Uterus (tissue), 2 donors: ENCODE results near the gene DOK7.

Experiments
- CTCF ChIP-seq, 4 experiments: fragments of 200-600 bp in 2 of 4; fragments of 450-650 bp in 2 of 4; sonication (generic) in 2 of 4; IDR thresholded peaks; one replicate each; pipeline ENCODE4 v1.5.1; 2016 to 2019; ENCODE audit warnings: antibody characterized with exemption in 4 of 4, mild to moderate bottlenecking in 2 of 4, moderate library complexity in 1 of 4
- POLR2A ChIP-seq, 2 donors: fragments of 450-650 bp; IDR thresholded peaks; one replicate each; pipeline ENCODE4 v1.6.1; 2016; ENCODE audit warnings: antibody characterized with exemption in 2 of 2, mild to moderate bottlenecking in 1 of 2, moderate library complexity in 1 of 2

- TF ChIP-seq CTCF (IDR thresholded peaks at IDR 0.05) = no peak
- TF ChIP-seq POLR2A (IDR thresholded peaks at IDR 0.05) = no peak
Measured at GRCh38 chr4:3450643-3451042, 12.5 kb upstream of the DOK7 start.
